ENCODE results near the gene LDB2.

The LDB2 gene

GRCh38 chr4:16843831-16844508 is 54.5 kb downstream of the LDB2 start:
- peak; percentile 39 for DNase-seq

- DNase-seq = no peak
Measured at GRCh38 chr4:16838226-16838875, 60.1 kb downstream of the LDB2 start.

GRCh38 chr4:16837475-16837874 is 61.0 kb downstream of the LDB2 start:
- no peak for DNase-seq

GRCh38 chr4:16836324-16836723 is 62.1 kb downstream of the LDB2 start:
- no peak for DNase-seq

GRCh38 chr4:16835597-16836247 is 62.7 kb downstream of the LDB2 start:
- no peak for DNase-seq

GRCh38 chr4:16834814-16835213 is 63.6 kb downstream of the LDB2 start:
- no peak for DNase-seq

GRCh38 chr4:16833722-16834121 is 64.7 kb downstream of the LDB2 start:
- no peak for DNase-seq

- DNase-seq = no peak
Measured at GRCh38 chr4:16830081-16830480, 68.4 kb downstream of the LDB2 start.

- no peak for DNase-seq
Measured at GRCh38 chr4:16827794-16828724, 70.4 kb downstream of the LDB2 start.

- no peak for DNase-seq
Measured at GRCh38 chr4:16827045-16827444, 71.4 kb downstream of the LDB2 start.

- DNase-seq = no peak
Measured at GRCh38 chr4:16826406-16826910, 72.0 kb downstream of the LDB2 start.

GRCh38 chr4:16824278-16824806 is 74.1 kb downstream of the LDB2 start:
- no peak for DNase-seq

- no peak for DNase-seq
Measured at GRCh38 chr4:16820329-16820728, 78.1 kb downstream of the LDB2 start.

GRCh38 chr4:16819652-16820051 is 78.8 kb downstream of the LDB2 start:
- no peak for DNase-seq

GRCh38 chr4:16818005-16818404 is 80.4 kb downstream of the LDB2 start:
- no peak for DNase-seq

GRCh38 chr4:16817286-16817685 is 81.2 kb downstream of the LDB2 start:
- DNase-seq = no peak

- DNase-seq = no peak
Measured at GRCh38 chr4:16814361-16814760, 84.1 kb downstream of the LDB2 start.

GRCh38 chr4:16812041-16812440 is 86.4 kb downstream of the LDB2 start:
- no peak for DNase-seq

GRCh38 chr4:16809943-16810342 is 88.5 kb downstream of the LDB2 start:
- DNase-seq = no peak

GRCh38 chr4:16809064-16809463 is 89.4 kb downstream of the LDB2 start:
- no peak for DNase-seq

GRCh38 chr4:16807355-16807754 is 91.1 kb downstream of the LDB2 start:
- DNase-seq = no peak

GRCh38 chr4:16804581-16804980 is 93.9 kb downstream of the LDB2 start:
- no peak for DNase-seq

- no peak for DNase-seq
Measured at GRCh38 chr4:16802044-16802443, 96.4 kb downstream of the LDB2 start.

Measured in NCI-H226 (cell line).